HG03521 (cell line): ENCODE data around the gene MALAT1.

Source experiments
- ATAC-seq: cut with Tn5 transposase; IDR thresholded peaks from one replicate; pipeline ENCODE4 v1.9.1; 2021; ENCODE audit warnings: mild to moderate bottlenecking, moderate library complexity; ENCODE audit not compliant: unreplicated experiment

The MALAT1 gene

DNA sequence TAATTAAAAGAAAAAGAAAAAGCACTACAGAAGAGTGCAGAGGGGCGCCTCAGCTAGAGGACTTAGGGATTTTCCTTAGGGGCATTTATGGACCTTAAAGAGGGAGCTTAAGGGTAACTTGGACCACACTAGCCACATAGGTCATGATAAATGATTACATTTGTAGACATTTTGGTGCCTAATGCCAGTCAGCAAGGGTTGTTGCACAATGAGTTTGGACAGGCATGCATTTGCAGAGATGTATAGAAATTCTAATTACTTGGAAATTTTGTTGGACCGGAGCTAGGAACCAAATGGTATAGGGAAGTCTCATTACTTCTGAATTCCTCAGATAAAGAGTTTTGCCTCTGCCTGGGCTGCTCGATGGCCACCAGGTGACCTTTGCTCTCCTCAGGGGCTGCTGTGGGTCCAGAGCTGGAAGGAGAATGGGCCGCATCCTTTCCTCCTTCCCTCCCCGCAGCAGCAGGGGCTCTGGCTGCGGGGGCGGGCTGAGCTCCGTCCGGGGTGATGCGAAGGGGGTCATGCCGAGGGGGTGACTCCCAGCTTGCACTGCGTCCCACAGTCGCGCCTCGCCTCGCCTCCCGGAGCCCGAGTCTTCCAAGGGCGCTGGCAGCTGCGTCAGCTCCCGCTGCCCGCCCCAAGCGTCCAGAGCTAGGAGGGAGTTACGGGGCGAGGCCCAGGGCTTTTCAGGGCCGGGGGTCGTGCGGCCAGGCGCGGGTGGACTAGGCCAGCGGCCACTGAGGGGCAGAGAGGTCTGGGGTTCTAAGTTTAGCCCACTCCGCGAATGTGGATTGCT, 20.3 kb upstream of the MALAT1 start:
- no peak for ATAC-seq

DNA sequence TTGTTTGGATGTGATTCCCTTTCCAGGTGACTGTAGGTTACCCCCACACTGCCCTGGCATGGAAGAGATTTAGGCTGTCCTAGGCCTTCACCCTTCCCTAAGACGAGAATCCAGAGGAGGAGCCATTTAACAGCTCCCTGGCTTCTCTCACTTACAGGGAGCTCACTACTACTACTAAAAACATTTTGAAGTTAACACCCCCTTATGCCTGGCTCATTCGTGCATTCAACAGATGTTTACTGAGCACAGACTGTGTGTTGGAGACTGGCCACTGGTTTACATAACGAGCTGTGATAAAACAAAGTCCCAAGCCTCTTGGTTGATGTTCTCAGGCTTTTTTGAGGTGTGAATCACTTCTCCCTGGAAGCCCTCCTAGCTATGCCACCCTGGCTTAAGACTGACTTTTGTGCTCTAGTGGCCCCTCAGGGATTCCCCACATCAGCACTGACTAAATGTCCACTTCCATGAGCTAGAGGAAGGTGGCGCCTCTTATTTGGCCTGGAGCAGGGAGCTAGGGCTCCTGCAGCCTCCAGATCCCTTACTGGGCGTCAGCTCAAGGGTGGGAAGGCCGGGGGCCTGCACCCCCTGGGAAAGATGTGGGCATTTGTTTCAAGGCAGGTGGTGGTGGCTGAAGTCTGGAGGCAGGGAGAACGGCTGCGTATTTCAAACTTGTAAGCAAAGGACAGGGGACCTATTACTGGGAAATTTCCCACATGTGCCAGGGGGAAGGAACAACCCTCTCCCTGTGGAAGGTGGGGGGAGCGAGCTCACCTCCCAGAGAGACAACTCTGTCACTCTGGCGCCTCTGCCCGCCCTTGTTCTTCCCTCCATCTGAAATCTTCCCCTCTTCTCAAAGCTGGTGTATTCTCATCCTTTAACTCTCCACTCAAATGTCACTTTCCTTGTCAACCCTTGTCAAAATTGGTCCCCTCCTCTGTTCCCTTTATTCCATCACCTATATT, 19.4 kb upstream of the MALAT1 start:
- no peak for ATAC-seq

- no peak for ATAC-seq
Measured at GRCh38 chr11:65482306-65482850, 16.5 kb upstream of the MALAT1 start.

- ATAC-seq: no peak
Measured at GRCh38 chr11:65485920-65486219, 13.0 kb upstream of the MALAT1 start.

GRCh38 chr11:65486570-65487466, 12.0 kb upstream of the MALAT1 start:
- ATAC-seq: no peak

GRCh38 chr11:65487467-65488272, 11.2 kb upstream of the MALAT1 start:
- no peak for ATAC-seq

GRCh38 chr11:65488273-65489034, 10.4 kb upstream of the MALAT1 start:
- no peak for ATAC-seq

DNA sequence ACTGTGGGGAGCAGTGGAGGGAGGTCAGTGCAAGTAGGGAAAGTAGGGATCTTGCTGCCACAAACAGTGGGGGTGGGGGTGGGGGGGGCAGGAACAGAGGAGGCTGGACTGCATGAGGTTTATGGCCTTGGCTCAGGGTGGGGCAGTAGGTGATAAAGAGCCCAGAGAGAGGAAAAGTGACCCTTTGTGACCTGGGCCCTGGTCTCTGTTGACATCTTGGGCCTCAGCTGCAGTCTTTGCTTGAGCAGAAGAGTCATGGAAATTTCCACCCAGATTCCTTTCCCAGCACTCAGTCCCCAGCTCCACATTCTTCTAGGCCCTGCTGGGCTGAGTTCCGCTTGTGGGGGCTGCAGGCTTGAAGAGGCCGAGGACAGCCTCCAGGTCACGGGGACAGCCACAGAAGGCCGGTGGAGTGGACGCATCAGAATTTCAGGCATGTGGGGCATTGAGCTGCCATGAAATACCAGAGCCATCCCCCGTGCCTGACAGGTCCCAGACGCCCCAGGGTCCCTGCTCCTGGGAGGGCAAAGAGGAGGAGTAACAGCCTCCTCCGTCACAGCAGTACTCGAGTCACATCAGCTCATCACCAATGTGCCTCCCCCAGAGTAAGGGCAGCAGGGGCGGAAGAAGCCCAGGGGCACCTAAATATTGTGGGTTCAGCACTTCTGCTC, 9.7 kb upstream of the MALAT1 start:
- ATAC-seq: no peak

- ATAC-seq: no peak
Measured at GRCh38 chr11:65489706-65490320, 9.0 kb upstream of the MALAT1 start.

- ATAC-seq: no peak
Measured at GRCh38 chr11:65491163-65491465, 7.7 kb upstream of the MALAT1 start.

GRCh38 chr11:65491614-65492386, 7.0 kb upstream of the MALAT1 start:
- ATAC-seq: no peak

GRCh38 chr11:65492387-65492636, 6.5 kb upstream of the MALAT1 start:
- ATAC-seq: no peak

GRCh38 chr11:65492637-65493366, 6.0 kb upstream of the MALAT1 start:
- no peak for ATAC-seq

- no peak for ATAC-seq
Measured at GRCh38 chr11:65493367-65494176, 5.3 kb upstream of the MALAT1 start.

DNA sequence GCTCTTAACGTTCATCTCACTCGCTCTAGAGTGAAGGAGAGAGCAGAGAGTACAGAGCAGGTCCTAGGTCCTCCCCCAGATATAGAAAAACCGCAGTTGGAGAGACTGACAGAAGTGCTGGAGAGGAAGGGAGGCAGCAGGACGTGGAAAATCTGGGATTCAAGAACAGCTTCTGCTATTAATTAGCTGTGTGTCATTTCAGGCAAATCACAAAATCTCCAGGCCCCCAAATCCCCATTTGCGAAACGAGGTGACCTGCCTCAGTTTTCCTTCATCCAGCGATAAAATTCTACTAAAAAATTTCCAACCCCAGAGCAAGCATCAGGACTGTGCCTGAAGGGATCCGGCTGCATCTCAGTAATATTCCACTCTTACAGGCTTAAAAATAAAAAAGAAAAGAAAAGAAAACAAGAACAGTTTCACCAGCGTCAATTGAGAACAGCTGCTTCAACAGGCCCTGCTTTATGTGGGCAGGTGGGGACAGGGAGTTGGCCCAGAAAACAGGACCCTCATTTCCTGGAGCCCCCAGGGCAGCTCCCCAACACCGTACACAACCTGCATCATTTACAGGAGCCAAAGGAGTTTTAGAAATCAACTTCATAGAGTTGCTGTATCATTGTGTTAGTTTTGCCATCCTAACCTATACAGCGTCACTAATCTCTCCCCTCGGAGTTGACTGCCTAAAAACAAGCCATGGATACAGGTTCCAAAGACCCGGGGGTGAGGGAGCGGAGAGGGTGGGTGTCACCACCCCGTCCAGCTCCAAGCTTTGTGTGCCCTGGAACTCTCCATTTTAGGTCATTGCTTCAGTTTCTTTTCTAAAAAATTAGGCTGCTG, 2.3 kb upstream of the MALAT1 start:
- no peak for ATAC-seq
